Body of pancreas (tissue), 4 donors: ENCODE results near the gene MTMR11.

Experiments
- CTCF ChIP-seq, 7 experiments: fragments of 450-650 bp in 4 of 7; fragments of 200-600 bp in 3 of 7; sonication (generic) in 3 of 7; IDR thresholded peaks; one replicate each; pipeline ENCODE4 v1.5.1; 2016 to 2019; ENCODE audit warnings: antibody characterized with exemption in 7 of 7
- POLR2A ChIP-seq, 3 donors: fragments of 450-650 bp; IDR thresholded peaks; one replicate each; pipeline ENCODE4 v1.6.1; 2016; ENCODE audit warnings: antibody characterized with exemption in 3 of 3, mild to moderate bottlenecking in 2 of 3

- TF ChIP-seq CTCF (IDR thresholded peaks at IDR 0.05) (no peak), POLR2A (IDR thresholded peaks at IDR 0.05) (no peak)
Observed at GRCh38 chr1:149966405-149966804, 29.7 kb upstream of the MTMR11 start.
